ENCODE data around the gene MYH9. TPM values are rescaled to one million over a fixed set of nuclear protein-coding genes. Genes with fewer than 3 reads are reported as not detected.

MYH9 gene
- total and polyA plus RNA-seq, 2 experiments from 2014 or later = 58.4 to 233 TPM

- TF ChIP-seq EZH2phosphoT487 (IDR thresholded peaks at IDR 0.05; ENCODE audit: unreplicated experiment) (no peak), POLR2AphosphoS5 (IDR thresholded peaks at IDR 0.05; ENCODE audit: low read depth) (no peak), NANOG (IDR thresholded peaks at IDR 0.05; ENCODE audit: borderline replicate concordance) (no peak), ZNF331 (CRISPR knock-in tag; IDR thresholded peaks at IDR 0.05; ENCODE audit: low read depth) (no peak), REST (IDR thresholded peaks at IDR 0.05; ENCODE audit: unreplicated experiment) (no peak)
These were observed 148.7 kb downstream of the MYH9 start (continued) for GRCh38 chr22:36239150-36239400.

GRCh38 chr22:36238373-36239149 lies 149.2 kb downstream of the MYH9 start:
- Histone ChIP-seq H3K36me3 (ENCODE audit: insufficient read depth) (no peaks in the 10 kb centered on the region; the same call in 1 of the 2 replicates), H2AFZ (no peak overlapping the region), H3K4me3 (peak overlapping the region; percentile 55), H4K20me1 (replicated peaks; ENCODE audit: insufficient read depth) (no peaks in the 10 kb centered on the region), H3K9me2 (ENCODE audit: insufficient read depth) (no peaks in the 10 kb centered on the region), H3K27me3 (ENCODE audit: insufficient read depth) (no peaks in the 10 kb centered on the region), H3K27ac (ENCODE audit: low read depth) (0 out of 2 replicates have a peak overlapping the region, but pooled peaks have one; percentile 32), H3K4me1 (ENCODE audit: insufficient read depth) (peaks cover 8% of the 10 kb centered on the region), H3K4me2 (peak overlapping the region; percentile 81), H3K79me2 (replicated peaks; ENCODE audit: insufficient read depth) (no peaks in the 10 kb centered on the region; the same call in 1 of the 2 replicates), H3F3A (replicated peaks; ENCODE audit: low read depth) (no peaks in the 10 kb centered on the region)
- ATAC-seq (no peak), DNase-seq (ENCODE audit: low spot score) (no peak)
- Mint-ChIP-seq H3K9me3 (peaks cover 4% of the 10 kb centered on the region), H3K36me3 (ENCODE audit: low read depth) (peaks cover 16% of the 10 kb centered on the region), H3K27me3 (ENCODE audit: insufficient read depth, low read depth, poor library complexity) (peaks cover 11% of the 10 kb centered on the region), H3K4me3 (peak overlapping the region; percentile 90), H3K4me1 (peaks cover 22% of the 10 kb centered on the region), H3K27ac (peak overlapping the region; percentile 99)
- TF ChIP-seq EZH2phosphoT487 (IDR thresholded peaks at IDR 0.05; ENCODE audit: unreplicated experiment) = no peak
- no peak for TF ChIP-seq ETS1 (IDR thresholded peaks at IDR 0.05)
